A549 (cell line): ENCODE measurements around the gene BLTP3B. TPM values are rescaled to one million over a fixed set of nuclear protein-coding genes. Genes with fewer than 3 reads are reported as not detected.
"Not testable (repeated sequence)": the region's sequence is repeated elsewhere in the genome, so short reads cannot be mapped to it uniquely, and the experiment has no call there.

ENCODE experiments used
- ATAC-seq, 2 experiments: fragments of 200-7000 bp in 1 of 2; fragments of >200 bp in 1 of 2; cut with Nextera tagmentation in 1 of 2; cut with Tn5 transposase in 1 of 2; 3 replicates each; pipeline versions ENCODE4 v1.8.0 to v1.9.1; 2018 to 2020; ENCODE audit warnings: mild to moderate bottlenecking in 1 of 2, moderate library complexity in 1 of 2
- CTCF ChIA-PET: fragments of 300-600 bp; sonication (Branson Sonifier 250); formaldehyde crosslinking; extraction: SDS; loops from one replicate; lab custom pipeline; 2021; ENCODE audit warnings: antibody characterized with exemption, inconsistent platforms; lab: Yijun Ruan, JAX
- POLR2A ChIA-PET: fragments of 350-600 bp; formaldehyde crosslinking; extraction: SDS; loops from one replicate; lab custom pipeline; 2021; ENCODE audit warnings: antibody characterized with exemption, inconsistent platforms; lab: Yijun Ruan, JAX
- DNase-seq, 2 experiments: peaks; one replicate each; pipeline versions ENCODE4 v3.0.0 to v3.0.0-alpha.2; 2011 to 2016; ENCODE audit warnings: low read depth in 1 of 2, low spot score in 1 of 2
- FAIRE-seq: peaks from 2 replicates; lab custom pipeline; 2011; peaks lifted over from hg19 to GRCh38; lab: Jason Lieb, UNC
- H3K27ac ChIP-seq, 2 experiments: fragments of >200 bp; sonication (Bioruptor Twin); formaldehyde crosslinking; 3 replicates each; pipeline ENCODE4 v1.5.1; 2016 to 2017
- H3K4me1 ChIP-seq: fragments of >200 bp; sonication (Bioruptor Twin); formaldehyde crosslinking; 3 replicates; pipeline ENCODE4 v1.6.1; 2016
- H3K4me2 ChIP-seq: fragments of >200 bp; sonication (Bioruptor Twin); formaldehyde crosslinking; 3 replicates; pipeline ENCODE4 v1.6.1; 2016
- H3K4me3 ChIP-seq: fragments of >200 bp; sonication (Bioruptor Twin); formaldehyde crosslinking; 3 replicates; pipeline ENCODE4 v1.5.1; 2016
- H3K9me3 ChIP-seq: fragments of >200 bp; sonication (Bioruptor Twin); formaldehyde crosslinking; 3 replicates; pipeline ENCODE4 v1.6.1; 2016
- ATOH8 ChIP-seq: fragments of 250-450 bp; sonication (Bioruptor Pico); IDR thresholded peaks from 2 replicates; pipeline ENCODE4 v1.5.0; 2020; ENCODE audit warnings: low read depth, mild to moderate bottlenecking, moderate library complexity
- CBX2 ChIP-seq: fragments of 200-600 bp; sonication (generic); IDR thresholded peaks from 2 replicates; pipeline ENCODE4 v1.6.1; 2016; ENCODE audit warnings: low read depth, mild to moderate bottlenecking, borderline replicate concordance
- CEBPB ChIP-seq, 2 experiments: fragments of >200 bp in 1 of 2; sonication (Bioruptor Twin) in 1 of 2; formaldehyde crosslinking in 1 of 2; IDR thresholded peaks; 2 replicates each; pipeline ENCODE4 v1.6.1; 2012 to 2016
- CHD2 ChIP-seq: fragments of 150-350 bp; IDR thresholded peaks from 2 replicates; pipeline ENCODE4 v1.6.1; 2014; ENCODE audit warnings: low read length; ENCODE audit not compliant: partially characterized antibody
- CHD4 ChIP-seq: fragments of 200-600 bp; sonication (generic); IDR thresholded peaks from 2 replicates; pipeline ENCODE4 v1.6.1; 2016; ENCODE audit warnings: antibody characterized with exemption, mild to moderate bottlenecking, borderline replicate concordance
- EHMT2 ChIP-seq: fragments of 200-600 bp; sonication (generic); IDR thresholded peaks from 2 replicates; pipeline ENCODE4 v1.6.1; 2016; ENCODE audit warnings: antibody characterized with exemption, low read depth, mild to moderate bottlenecking, moderate library complexity
- ESRRA ChIP-seq: fragments of 150-350 bp; IDR thresholded peaks from 2 replicates; pipeline ENCODE4 v1.6.1; 2014; ENCODE audit warnings: mild to moderate bottlenecking, low read length, borderline replicate concordance
- FOSB ChIP-seq: fragments of 250-450 bp; sonication (Bioruptor Pico); IDR thresholded peaks from 2 replicates; pipeline ENCODE4 v1.5.0; 2020; ENCODE audit warnings: mild to moderate bottlenecking, moderate library complexity
- HEYL ChIP-seq: fragments of 250-450 bp; sonication (Bioruptor Pico); IDR thresholded peaks from 2 replicates; pipeline ENCODE4 v1.8.0; 2021; ENCODE audit warnings: mild to moderate bottlenecking, moderate library complexity
- HOXA7 ChIP-seq: fragments of 250-450 bp; sonication (Bioruptor Pico); IDR thresholded peaks from 2 replicates; pipeline ENCODE4 v1.5.0; 2020; ENCODE audit warnings: mild to moderate bottlenecking, moderate library complexity
- HOXB13 ChIP-seq: fragments of 250-450 bp; sonication (Bioruptor Pico); IDR thresholded peaks from 2 replicates; pipeline ENCODE4 v1.5.0; 2020; ENCODE audit warnings: low read depth, mild to moderate bottlenecking, moderate library complexity
- JUNB ChIP-seq: fragments of >200 bp; sonication (Bioruptor Twin); formaldehyde crosslinking; IDR thresholded peaks from 2 replicates; pipeline ENCODE4 v1.6.1; 2016
- MAZ ChIP-seq: fragments of 150-350 bp; IDR thresholded peaks from 2 replicates; pipeline ENCODE4 v1.6.1; 2014; ENCODE audit warnings: antibody characterized with exemption, low read depth, low read length, borderline replicate concordance
- NR3C1 ChIP-seq: fragments of >200 bp; sonication (Bioruptor Twin); formaldehyde crosslinking; IDR thresholded peaks from 3 replicates; pipeline ENCODE4 v1.6.1; 2017
- PHF8 ChIP-seq: fragments of 200-600 bp; sonication (generic); IDR thresholded peaks from 2 replicates; pipeline ENCODE4 v1.6.1; 2016; ENCODE audit warnings: low read depth, mild to moderate bottlenecking, antibody characterized with exemption, moderate library complexity, borderline replicate concordance
- POLR2AphosphoS2 ChIP-seq: conservative IDR thresholded peaks from 2 replicates; pipeline ENCODE4 v1.6.1; 2012; ENCODE audit warnings: low read length, improper control_type of control experiment, inconsistent platforms
- RAD21 ChIP-seq, 2 experiments: fragments of >200 bp in 1 of 2; sonication (Bioruptor Twin) in 1 of 2; formaldehyde crosslinking in 1 of 2; IDR thresholded peaks in 1 of 2; conservative IDR thresholded peaks in 1 of 2; 2 replicates in 1 of 2; 3 replicates in 1 of 2; pipeline ENCODE4 v1.6.1; 2012 to 2018; ENCODE audit warnings: inconsistent platforms in 1 of 2
- RFX5 ChIP-seq: fragments of 450-650 bp; IDR thresholded peaks from 2 replicates; pipeline ENCODE4 v1.7.1; 2014; ENCODE audit warnings: antibody characterized with exemption, mild to moderate bottlenecking, moderate library complexity
- SMC3 ChIP-seq: fragments of >200 bp; sonication (Bioruptor Twin); formaldehyde crosslinking; IDR thresholded peaks from 3 replicates; pipeline ENCODE4 v1.6.1; 2018; ENCODE audit warnings: inconsistent platforms
- SREBF2 ChIP-seq: fragments of 450-650 bp; IDR thresholded peaks from 2 replicates; pipeline ENCODE4 v1.6.1; 2014; ENCODE audit warnings: mild to moderate bottlenecking, moderate library complexity
- USF2 ChIP-seq: fragments of 450-650 bp; IDR thresholded peaks from 2 replicates; pipeline ENCODE4 v1.6.1; 2014; ENCODE audit warnings: antibody characterized with exemption
- ZNF302 ChIP-seq: fragments of 250-450 bp; sonication (Bioruptor Pico); IDR thresholded peaks from 2 replicates; pipeline ENCODE4 v1.9.0; 2021; ENCODE audit warnings: inconsistent platforms, mild to moderate bottlenecking, moderate library complexity
- WGBS: methylation state at CpG from one replicate; pipeline ENCODE4 v1.1.6; 2017; ENCODE audit errors: missing lambda C conversion rate; 5-methylcytosine and 5-hydroxymethylcytosine counted together
- polyA plus RNA-seq, 4 experiments: library from polyadenylated mRNA; depleted of rRNA in 3 of 4; stranded (reverse); fragments of >200 nt; fragmentation: RNase III in 1 of 4; extraction: RNeasy Plus Mini Kit Qiagen cat#74134 plus additional on column Dnase treatment in 1 of 4; gene quantifications; 2 replicates in 3 of 4; 3 replicates in 1 of 4; pipeline ENCODE4 v1.2.3, GENCODE V29; 2011 to 2017

BLTP3B gene
- polyA plus RNA-seq, 2 of the 4 experiments (the other 2 are of a cell fraction): 11.2 to 38.8 TPM

DNA sequence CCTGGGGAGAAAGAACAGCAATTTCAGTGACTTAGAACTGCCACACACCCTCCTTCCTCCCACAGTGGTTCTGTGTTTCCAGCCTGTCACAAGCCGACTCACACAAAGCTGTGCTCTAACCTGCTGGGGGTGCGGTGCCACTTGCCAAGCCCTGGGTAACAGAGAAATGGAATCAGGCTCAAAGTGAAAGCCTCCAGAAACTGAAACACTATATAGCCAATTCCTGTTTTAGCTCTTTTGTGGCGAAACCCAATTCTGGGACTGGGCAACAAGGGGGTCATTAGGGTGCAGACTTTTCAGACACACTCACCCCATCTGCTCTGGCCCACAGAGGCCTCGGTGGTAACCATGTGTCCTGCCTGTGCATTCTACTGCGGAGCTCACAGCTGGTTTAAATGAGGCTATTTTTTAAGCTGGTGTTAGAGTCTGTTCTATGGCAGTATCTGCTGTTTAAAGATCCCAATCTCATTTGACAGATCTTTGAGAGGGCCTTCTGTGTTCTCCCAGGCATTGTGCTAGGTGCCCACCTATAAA, 42.8 kb upstream of the BLTP3B start:
- Histone ChIP-seq H3K27ac (no peak overlapping the region), H3K4me2 (no peak overlapping the region)
- no peak for DNase-seq
- no peak for ATAC-seq
- CTCF ChIA-PET: interaction anchor here (0.6 to 1.2 kb wide), 4 partner anchors 10 to 21 kb away, joined by 3 read pairs; no protein-coding TSS in a partner anchor
- TF ChIP-seq POLR2AphosphoS2 (no peak), RAD21 (conservative IDR thresholded peaks at IDR 0.05 in 1 of 2, IDR thresholded peaks at IDR 0.05 in 1 of 2) (no peak), SREBF2 (no peak), FOSB (CRISPR knock-in tag) (no peak), CHD4 (no peak), ZNF302 (CRISPR knock-in tag) (no peak), JUNB (no peak), HEYL (CRISPR knock-in tag) (no peak), ESRRA (no peak), RFX5 (no peak)
- TF ChIP-seq, all 56 proteins: peak for 0
- 78% methylated on average over 5 of the region's 5 CpGs for WGBS
- FAIRE-seq: no peak
- Histone ChIP-seq H3K4me3 (no peak overlapping the region), H3K9me3 (no peaks in the 10 kb centered on the region), H3K4me1 (no peaks in the 10 kb centered on the region)
- POLR2A ChIA-PET: no interaction called here

DNA sequence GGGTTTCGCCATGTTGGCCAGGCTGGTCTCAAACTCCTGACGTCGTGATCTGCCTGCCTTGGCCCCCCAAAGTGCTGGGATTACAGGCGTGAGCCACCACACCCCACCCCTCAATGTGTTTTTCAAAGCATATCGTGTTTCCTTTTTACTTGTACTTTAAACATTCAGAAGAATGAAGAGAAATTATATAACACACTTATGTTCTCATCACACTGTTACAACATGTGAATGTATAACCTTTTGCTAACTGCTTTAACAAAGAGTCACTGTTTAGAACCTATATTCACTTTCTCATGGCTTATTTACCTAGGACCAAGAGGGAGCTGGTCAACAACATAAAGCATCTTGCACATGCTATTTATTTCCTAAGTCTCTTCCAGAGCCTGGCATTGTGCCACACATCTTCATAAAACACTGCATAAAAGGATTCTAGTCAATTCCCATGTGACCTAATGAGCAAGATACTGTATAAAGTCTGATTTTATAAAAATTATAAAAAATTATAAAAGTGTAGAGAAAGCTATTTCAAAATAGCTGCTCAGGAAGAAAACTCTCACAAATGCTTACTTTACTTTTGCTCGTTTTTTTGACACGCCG, 42.0 kb upstream of the BLTP3B start:
- ChIA-PET CTCF (interaction anchor here (0.6 to 1.2 kb wide), 3 partner anchors 11 to 21 kb away, joined by 3 read pairs; no protein-coding TSS in a partner anchor), POLR2A (no interaction called here)

GRCh38 chr12:100179252-100179651, 36.6 kb upstream of the BLTP3B start:
- ATAC-seq (no peak), DNase-seq (no peak), FAIRE-seq (no peak)
- Histone ChIP-seq H3K4me1 (no peaks in the 10 kb centered on the region), H3K4me2 (no peak overlapping the region), H3K27ac (no peak overlapping the region), H3K4me3 (no peak overlapping the region), H3K9me3 (no peaks in the 10 kb centered on the region)
- CTCF ChIA-PET: no interaction called here
- 78% methylated on average over 2 of the region's 2 CpGs for WGBS
- POLR2A ChIA-PET: no interaction called here
- TF ChIP-seq MAZ: no peak
- TF ChIP-seq CBX2: no peak
- TF ChIP-seq ATOH8 (CRISPR knock-in tag): no peak
- TF ChIP-seq PHF8: no peak
- no peak for TF ChIP-seq HOXB13 (CRISPR knock-in tag)
- TF ChIP-seq HOXA7: no peak
- TF ChIP-seq SMC3: no peak
- TF ChIP-seq CHD2: no peak
- TF ChIP-seq CEBPB (IDR thresholded peaks at IDR 0.05): no peak
- TF ChIP-seq EHMT2: no peak

More for the DNA sequence above, 42.0 kb upstream of the BLTP3B start:
- TF ChIP-seq JUNB (no peak), NR3C1 (no peak), USF2 (no peak)
- H3K4me2 ChIP-seq: no peak overlapping the region
- ATAC-seq: no peak
- no peak overlapping the region for H3K27ac ChIP-seq
- FAIRE-seq: no peak
- H3K9me3 ChIP-seq: no peaks in the 10 kb centered on the region
- H3K4me1 ChIP-seq: no peaks in the 10 kb centered on the region
- H3K4me3 ChIP-seq: no peak overlapping the region
- 85% methylated on average over 8 of the region's 8 CpGs for WGBS
- DNase-seq: no peak

GRCh38 chr12:100176493-100176892, 33.8 kb upstream of the BLTP3B start:
- H3K4me3 ChIP-seq, POLR2A ChIA-PET, H3K4me1 ChIP-seq, ATAC-seq, CTCF ChIA-PET, FAIRE-seq, H3K27ac ChIP-seq, DNase-seq, H3K9me3 ChIP-seq, H3K4me2 ChIP-seq: not testable (repeated sequence)
- 87% methylated on average over 8 of the region's 8 CpGs for WGBS
